ENCODE measurements around the gene DNAJC4.
A peak's percentile ranks its signal among the peaks of the same experiment; 100 is the strongest.
"Not testable (repeated sequence)": the region's sequence is repeated elsewhere in the genome, so short reads cannot be mapped to it uniquely, and the experiment has no call there.

Gene DNAJC4

DNA sequence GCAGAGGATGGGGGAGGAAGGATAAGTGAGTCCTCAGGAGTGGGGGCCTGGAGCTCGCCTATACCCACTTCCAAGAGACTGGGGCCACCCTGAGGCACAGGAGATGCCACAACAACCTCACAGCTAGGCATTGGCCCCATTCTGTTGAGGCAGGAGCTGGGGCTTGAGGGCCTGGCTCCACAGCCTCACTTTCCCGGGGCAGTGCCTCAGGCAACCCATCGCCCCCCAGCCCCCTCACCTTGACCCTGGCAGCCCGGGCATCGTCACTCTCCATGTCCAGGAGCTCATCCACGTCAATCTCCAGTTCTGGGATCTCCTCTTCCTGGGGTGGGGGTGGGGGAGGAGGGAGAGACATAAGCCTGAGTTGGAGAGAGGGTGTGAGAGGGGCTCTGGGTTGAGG, 14.6 kb downstream of the DNAJC4 start:
- Histone ChIP-seq H3K36me3 (ENCODE audit: control insufficient read depth, insufficient read depth, low read length) (peaks cover 3% of the 10 kb centered on the region), H3K9ac (ENCODE audit: low read length) (no peak overlapping the region), H3K4me3 (ENCODE audit: low read length) (peak overlapping the region; percentile 68), H3K27me3 (ENCODE audit: control insufficient read depth, insufficient read depth, low read length) (no peaks in the 10 kb centered on the region), H3K27ac (ENCODE audit: low read depth, low read length) (peak overlapping the region; percentile 69), H3K4me1 (ENCODE audit: control insufficient read depth, insufficient read depth, low read length) (peaks cover 12% of the 10 kb centered on the region)

- H3K4me3 ChIP-seq (ENCODE audit: low read length): peak overlapping the region; percentile 68
- H3K4me1 ChIP-seq (ENCODE audit: control insufficient read depth, insufficient read depth, low read length): peaks cover 8% of the 10 kb centered on the region
- H3K9ac ChIP-seq (ENCODE audit: low read length): peak overlapping the region; percentile 58
- peaks cover 3% of the 10 kb centered on the region for H3K36me3 ChIP-seq (ENCODE audit: control insufficient read depth, insufficient read depth, low read length)
- peak overlapping the region; percentile 69 for H3K27ac ChIP-seq (ENCODE audit: low read depth, low read length)
- H3K27me3 ChIP-seq (ENCODE audit: control insufficient read depth, insufficient read depth, low read length): no peaks in the 10 kb centered on the region
These were observed 15.1 kb downstream of the DNAJC4 start for GRCh38 chr11:64245401-64245796.

- peak overlapping the region; percentile 58 for H3K9ac ChIP-seq (ENCODE audit: low read length)
- H3K4me1 ChIP-seq (ENCODE audit: control insufficient read depth, insufficient read depth, low read length): peaks cover 5% of the 10 kb centered on the region
- H3K4me3 ChIP-seq (ENCODE audit: low read length): peak overlapping the region; percentile 68
- peaks cover 3% of the 10 kb centered on the region for H3K36me3 ChIP-seq (ENCODE audit: control insufficient read depth, insufficient read depth, low read length)
- peak overlapping the region; percentile 69 for H3K27ac ChIP-seq (ENCODE audit: low read depth, low read length)
- no peaks in the 10 kb centered on the region for H3K27me3 ChIP-seq (ENCODE audit: control insufficient read depth, insufficient read depth, low read length)
These were observed 15.7 kb downstream of the DNAJC4 start for GRCh38 chr11:64245797-64246620.

- not testable (repeated sequence) for H3K27ac ChIP-seq (ENCODE audit: low read depth, low read length); H3K4me1 ChIP-seq (ENCODE audit: control insufficient read depth, insufficient read depth, low read length)
These were observed 16.2 kb downstream of the DNAJC4 start for GRCh38 chr11:64246621-64246870.

GRCh38 chr11:64246871-64247728, 16.8 kb downstream of the DNAJC4 start, which contains the start of gene PPP1R14B:
PPP1R14B (minus strand) TSS chr11:64246943; CDS start chr11:64246673, 270 bp downstream.
- peak within 1 kb of the TSS; percentile 93 for H3K27ac ChIP-seq (ENCODE audit: low read depth, low read length)
- peaks cover 3% of the 10 kb centered on the region for H3K36me3 ChIP-seq (ENCODE audit: control insufficient read depth, insufficient read depth, low read length)
- H3K9ac ChIP-seq (ENCODE audit: low read length): peak within 1 kb of the TSS; percentile 70
- no peaks in the 10 kb centered on the region for H3K27me3 ChIP-seq (ENCODE audit: control insufficient read depth, insufficient read depth, low read length)
- peaks cover 7% of the 10 kb centered on the region for H3K4me1 ChIP-seq (ENCODE audit: control insufficient read depth, insufficient read depth, low read length)
- peak within 1 kb of the TSS; percentile 96 for H3K4me3 ChIP-seq (ENCODE audit: low read length)

More at GRCh38 chr11:64246621-64246870, 16.2 kb downstream of the DNAJC4 start:
- H3K4me3 ChIP-seq (ENCODE audit: low read length): peak overlapping the region; percentile 68
- H3K36me3 ChIP-seq (ENCODE audit: control insufficient read depth, insufficient read depth, low read length); H3K27me3 ChIP-seq (ENCODE audit: control insufficient read depth, insufficient read depth, low read length); H3K9ac ChIP-seq (ENCODE audit: low read length): not testable (repeated sequence)

DNA sequence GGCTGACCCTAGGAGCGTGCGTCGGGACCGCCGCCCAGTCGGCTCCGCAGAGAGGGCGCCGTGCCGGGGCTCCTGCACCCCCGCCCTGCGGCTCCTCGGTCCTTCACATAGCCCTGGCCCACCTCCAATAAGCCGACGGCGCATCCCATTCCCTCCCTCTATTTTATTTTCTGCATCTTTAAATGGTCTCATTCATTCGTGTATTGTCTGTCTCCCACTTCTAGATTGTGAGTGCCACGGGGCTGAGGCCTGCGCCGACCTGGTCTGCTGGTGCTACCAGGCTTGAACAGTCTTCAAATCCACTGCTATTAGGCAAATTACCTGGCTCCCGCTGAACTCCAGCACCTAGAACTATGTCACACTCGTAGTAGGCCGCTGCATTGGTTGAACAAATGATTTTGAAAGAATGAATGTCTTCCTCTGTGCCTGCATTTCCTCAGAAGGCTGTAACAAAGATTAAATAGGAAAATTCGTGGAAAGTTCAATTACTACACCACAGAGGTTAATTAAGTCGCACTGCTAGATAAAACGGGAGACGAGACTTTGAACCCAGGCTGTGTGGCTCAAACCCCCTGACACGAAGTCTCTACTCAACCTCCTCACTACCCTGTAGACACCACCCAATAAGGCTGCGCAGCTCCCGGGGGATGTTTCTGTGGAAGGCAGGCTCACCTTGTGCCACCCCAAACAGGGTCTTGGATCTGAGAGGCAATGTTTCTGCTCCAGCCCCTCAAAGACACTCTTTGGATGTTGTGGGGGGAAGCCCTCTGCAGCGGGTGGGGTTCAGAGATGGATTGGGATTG, 17.6 kb downstream of the DNAJC4 start:
- Histone ChIP-seq H3K36me3 (ENCODE audit: control insufficient read depth, insufficient read depth, low read length) (peaks cover 3% of the 10 kb centered on the region), H3K4me1 (ENCODE audit: control insufficient read depth, insufficient read depth, low read length) (peaks cover 9% of the 10 kb centered on the region), H3K27me3 (ENCODE audit: control insufficient read depth, insufficient read depth, low read length) (no peaks in the 10 kb centered on the region), H3K27ac (ENCODE audit: low read depth, low read length) (peak overlapping the region; percentile 93), H3K4me3 (ENCODE audit: low read length) (peak overlapping the region; percentile 96), H3K9ac (ENCODE audit: low read length) (no peak overlapping the region)

- H3K9ac ChIP-seq (ENCODE audit: low read length): no peak overlapping the region
- H3K4me1 ChIP-seq (ENCODE audit: control insufficient read depth, insufficient read depth, low read length): peaks cover 9% of the 10 kb centered on the region
- no peak overlapping the region for H3K27ac ChIP-seq (ENCODE audit: low read depth, low read length)
- no peaks in the 10 kb centered on the region for H3K27me3 ChIP-seq (ENCODE audit: control insufficient read depth, insufficient read depth, low read length)
- no peak overlapping the region for H3K4me3 ChIP-seq (ENCODE audit: low read length)
- peaks cover 1% of the 10 kb centered on the region for H3K36me3 ChIP-seq (ENCODE audit: control insufficient read depth, insufficient read depth, low read length)
These were observed 18.2 kb downstream of the DNAJC4 start for GRCh38 chr11:64248578-64248977.

GRCh38 chr11:64249038-64249437, 18.7 kb downstream of the DNAJC4 start:
- Histone ChIP-seq H3K27ac (ENCODE audit: low read depth, low read length) (no peak overlapping the region), H3K27me3 (ENCODE audit: control insufficient read depth, insufficient read depth, low read length) (no peaks in the 10 kb centered on the region), H3K4me1 (ENCODE audit: control insufficient read depth, insufficient read depth, low read length) (peaks cover 9% of the 10 kb centered on the region), H3K4me3 (ENCODE audit: low read length) (no peak overlapping the region), H3K9ac (ENCODE audit: low read length) (no peak overlapping the region), H3K36me3 (ENCODE audit: control insufficient read depth, insufficient read depth, low read length) (no peaks in the 10 kb centered on the region)

GRCh38 chr11:64249563-64250414, 19.4 kb downstream of the DNAJC4 start:
- H3K9ac ChIP-seq (ENCODE audit: low read length): no peak overlapping the region
- H3K36me3 ChIP-seq (ENCODE audit: control insufficient read depth, insufficient read depth, low read length): no peaks in the 10 kb centered on the region
- no peak overlapping the region for H3K4me3 ChIP-seq (ENCODE audit: low read length)
- H3K27ac ChIP-seq (ENCODE audit: low read depth, low read length): no peak overlapping the region
- H3K4me1 ChIP-seq (ENCODE audit: control insufficient read depth, insufficient read depth, low read length): peaks cover 9% of the 10 kb centered on the region
- no peaks in the 10 kb centered on the region for H3K27me3 ChIP-seq (ENCODE audit: control insufficient read depth, insufficient read depth, low read length)

- peak overlapping the region; percentile 16 for H3K9ac ChIP-seq (ENCODE audit: low read length)
- H3K27ac ChIP-seq (ENCODE audit: low read depth, low read length): no peak overlapping the region
- no peaks in the 10 kb centered on the region for H3K36me3 ChIP-seq (ENCODE audit: control insufficient read depth, insufficient read depth, low read length)
- H3K4me3 ChIP-seq (ENCODE audit: low read length): peak overlapping the region; percentile 70
- H3K4me1 ChIP-seq (ENCODE audit: control insufficient read depth, insufficient read depth, low read length): peaks cover 9% of the 10 kb centered on the region
- no peaks in the 10 kb centered on the region for H3K27me3 ChIP-seq (ENCODE audit: control insufficient read depth, insufficient read depth, low read length)
These were observed 20.2 kb downstream of the DNAJC4 start for GRCh38 chr11:64250415-64251015.

GRCh38 chr11:64251016-64251752, 20.8 kb downstream of the DNAJC4 start, which contains the start of gene PLCB3:
PLCB3 (plus strand) TSS chr11:64251530; CDS start chr11:64251650, 120 bp downstream.
- Histone ChIP-seq H3K4me1 (ENCODE audit: control insufficient read depth, insufficient read depth, low read length) (peaks cover 9% of the 10 kb centered on the region), H3K36me3 (ENCODE audit: control insufficient read depth, insufficient read depth, low read length) (peaks cover 2% of the 10 kb centered on the region), H3K4me3 (ENCODE audit: low read length) (peak within 1 kb of the TSS; percentile 80), H3K27ac (ENCODE audit: low read depth, low read length) (no peak within 1 kb of the TSS), H3K27me3 (ENCODE audit: control insufficient read depth, insufficient read depth, low read length) (no peaks in the 10 kb centered on the region), H3K9ac (ENCODE audit: low read length) (peak within 1 kb of the TSS; percentile 64)

All from rectal smooth muscle tissue (tissue), 1 donor.